Loucy (cell line): Measurements from ENCODE around the gene CEL.
"Not testable (repeated sequence)": the region's sequence is repeated elsewhere in the genome, so short reads cannot be mapped to it uniquely, and the experiment has no call there.

ENCODE experiments used
- EZH2phosphoT487 ChIP-seq: fragments of 200-600 bp; IDR thresholded peaks from 2 replicates; pipeline ENCODE4 v1.6.1; 2018; ENCODE audit warnings: antibody characterized with exemption, mild to moderate bottlenecking, moderate library complexity, borderline replicate concordance
- TF ChIP-seq, protein P1 (sequence below): fragments of 200-600 bp; sonication (generic); conservative IDR thresholded peaks from 2 replicates; pipeline ENCODE4 v1.5.1; 2014; ENCODE audit warnings: mild to moderate bottlenecking, antibody characterized with exemption, low read length

DNA sequence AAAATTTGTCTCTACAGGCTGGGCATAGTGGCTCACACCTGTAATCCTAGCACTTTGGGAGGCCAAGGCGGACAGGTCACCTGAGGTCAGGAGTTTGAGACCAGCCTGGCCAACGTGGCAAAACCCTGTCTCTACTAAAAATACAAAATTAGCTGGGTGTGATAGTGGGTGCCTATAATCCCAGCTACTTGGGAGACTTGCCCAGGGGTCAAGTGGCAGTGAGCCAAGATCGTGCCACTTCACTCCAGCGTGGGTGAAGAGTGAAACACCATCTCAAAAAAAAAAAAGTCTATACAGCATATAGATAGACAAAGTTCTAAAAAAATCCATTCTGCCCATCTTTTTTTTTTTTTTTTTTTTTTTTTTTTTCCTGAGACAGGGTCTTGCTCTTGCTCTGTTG, 32.6 kb downstream of the CEL start:
- TF ChIP-seq, protein P1, sequence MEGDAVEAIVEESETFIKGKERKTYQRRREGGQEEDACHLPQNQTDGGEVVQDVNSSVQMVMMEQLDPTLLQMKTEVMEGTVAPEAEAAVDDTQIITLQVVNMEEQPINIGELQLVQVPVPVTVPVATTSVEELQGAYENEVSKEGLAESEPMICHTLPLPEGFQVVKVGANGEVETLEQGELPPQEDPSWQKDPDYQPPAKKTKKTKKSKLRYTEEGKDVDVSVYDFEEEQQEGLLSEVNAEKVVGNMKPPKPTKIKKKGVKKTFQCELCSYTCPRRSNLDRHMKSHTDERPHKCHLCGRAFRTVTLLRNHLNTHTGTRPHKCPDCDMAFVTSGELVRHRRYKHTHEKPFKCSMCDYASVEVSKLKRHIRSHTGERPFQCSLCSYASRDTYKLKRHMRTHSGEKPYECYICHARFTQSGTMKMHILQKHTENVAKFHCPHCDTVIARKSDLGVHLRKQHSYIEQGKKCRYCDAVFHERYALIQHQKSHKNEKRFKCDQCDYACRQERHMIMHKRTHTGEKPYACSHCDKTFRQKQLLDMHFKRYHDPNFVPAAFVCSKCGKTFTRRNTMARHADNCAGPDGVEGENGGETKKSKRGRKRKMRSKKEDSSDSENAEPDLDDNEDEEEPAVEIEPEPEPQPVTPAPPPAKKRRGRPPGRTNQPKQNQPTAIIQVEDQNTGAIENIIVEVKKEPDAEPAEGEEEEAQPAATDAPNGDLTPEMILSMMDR, result not testable (repeated sequence)
- TF ChIP-seq EZH2phosphoT487, result not testable (repeated sequence)
